H9 (cell line): ENCODE measurements around the gene WLS. TPM values are rescaled to one million over a fixed set of nuclear protein-coding genes. Genes with fewer than 3 reads are reported as not detected.
A peak's percentile ranks its signal among the peaks of the same experiment; 100 is the strongest.

Source experiments
- DNase-seq: peaks from one replicate; pipeline ENCODE4 v3.0.0-alpha.2; 2017
- H2AFZ ChIP-seq: one replicate; pipeline ENCODE4 v1.6.1; 2013; ENCODE audit warnings: mild to moderate bottlenecking, low read length, control low read depth, moderate library complexity
- H2AK5ac ChIP-seq: 2 replicates; pipeline ENCODE4 v1.6.1; 2013; ENCODE audit warnings: low read length, control low read depth, mixed read lengths; ENCODE audit not compliant: insufficient read length
- H2BK120ac ChIP-seq: one replicate; pipeline ENCODE4 v1.6.1; 2013; ENCODE audit warnings: low read depth, mild to moderate bottlenecking, low read length, control low read depth, inconsistent platforms; ENCODE audit not compliant: poor library complexity, severe bottlenecking
- H2BK12ac ChIP-seq: 2 replicates; pipeline ENCODE4 v1.6.1; 2013; ENCODE audit warnings: low read length, control low read depth, mixed read lengths, low read depth; ENCODE audit not compliant: insufficient read length
- H2BK15ac ChIP-seq: 2 replicates; pipeline ENCODE4 v1.6.1; 2013; ENCODE audit warnings: low read depth, low read length, control low read depth
- H2BK20ac ChIP-seq: one replicate; pipeline ENCODE4 v1.6.1; 2013; ENCODE audit warnings: low read depth, mild to moderate bottlenecking, low read length, control low read depth, inconsistent platforms; ENCODE audit not compliant: poor library complexity, severe bottlenecking
- H2BK5ac ChIP-seq: 2 replicates; pipeline ENCODE4 v1.6.1; 2013; ENCODE audit warnings: low read length, control low read depth, mixed read lengths; ENCODE audit not compliant: insufficient read length
- H3K14ac ChIP-seq: 2 replicates; pipeline ENCODE4 v1.6.1; 2013; ENCODE audit warnings: low read length, control low read depth; ENCODE audit not compliant: insufficient read depth
- H3K18ac ChIP-seq: 2 replicates; pipeline ENCODE4 v1.6.1; 2013; ENCODE audit warnings: low read depth, mild to moderate bottlenecking, mixed read lengths, low read length, control low read depth; ENCODE audit not compliant: insufficient read length
- H3K23ac ChIP-seq: 2 replicates; pipeline ENCODE4 v1.6.1; 2013; ENCODE audit warnings: low read length, control low read depth, mixed read lengths, low read depth; ENCODE audit not compliant: insufficient read length
- H3K23me2 ChIP-seq: 2 replicates; pipeline ENCODE4 v1.6.1; 2013; ENCODE audit warnings: low read depth, mild to moderate bottlenecking, mixed read lengths, low read length, control low read depth; ENCODE audit not compliant: insufficient read length, poor library complexity, severe bottlenecking
- H3K27ac ChIP-seq: 2 replicates; pipeline ENCODE4 v1.5.1; 2013; ENCODE audit warnings: low read length, control low read depth, mixed read lengths, low read depth; ENCODE audit not compliant: insufficient read length
- H3K27me3 ChIP-seq: 2 replicates; pipeline ENCODE4 v1.6.1; 2013; ENCODE audit warnings: low read length, control low read depth, inconsistent platforms; ENCODE audit not compliant: insufficient read depth
- H3K4ac ChIP-seq: 2 replicates; pipeline ENCODE4 v1.6.1; 2013; ENCODE audit warnings: low read depth, mild to moderate bottlenecking, control low read depth, inconsistent platforms, low read length, moderate library complexity
- H3K4me1 ChIP-seq: 2 replicates; pipeline ENCODE4 v1.6.1; 2013; ENCODE audit warnings: low read length, control low read depth, inconsistent platforms; ENCODE audit not compliant: insufficient read depth
- H3K4me2 ChIP-seq: 2 replicates; pipeline ENCODE4 v1.6.1; 2013; ENCODE audit warnings: low read length, control low read depth, mixed read lengths; ENCODE audit not compliant: insufficient read length, insufficient read depth
- H3K56ac ChIP-seq: 2 replicates; pipeline ENCODE4 v1.6.1; 2013; ENCODE audit warnings: low read depth, mild to moderate bottlenecking, mixed read lengths, low read length, control low read depth; ENCODE audit not compliant: insufficient read length
- H3K79me1 ChIP-seq: 2 replicates; pipeline ENCODE4 v1.6.1; 2013; ENCODE audit warnings: low read depth, mild to moderate bottlenecking, moderate library complexity, low read length, control low read depth, inconsistent platforms; ENCODE audit not compliant: insufficient read depth, poor library complexity, severe bottlenecking
- H3K79me2 ChIP-seq: 2 replicates; pipeline ENCODE4 v1.6.1; 2013; ENCODE audit warnings: low read length, control low read depth, inconsistent platforms; ENCODE audit not compliant: insufficient read depth
- H3K9ac ChIP-seq: 2 replicates; pipeline ENCODE4 v1.6.1; 2013; ENCODE audit warnings: low read length, control low read depth, mixed read lengths; ENCODE audit not compliant: insufficient read length; ENCODE audit errors: extremely low read depth
- H3K9me3 ChIP-seq: one replicate; pipeline ENCODE4 v1.6.1; 2013; ENCODE audit warnings: low read depth, low read length, inconsistent platforms; ENCODE audit not compliant: control insufficient read depth
- H3T11ph ChIP-seq: one replicate; pipeline ENCODE4 v1.6.1; 2013; ENCODE audit warnings: mild to moderate bottlenecking, low read length, control low read depth, inconsistent platforms
- H4K20me1 ChIP-seq: one replicate; pipeline ENCODE4 v1.6.1; 2013; ENCODE audit not compliant: control insufficient read depth, insufficient read length, insufficient read depth
- H4K5ac ChIP-seq: 2 replicates; pipeline ENCODE4 v1.6.1; 2013; ENCODE audit warnings: low read depth, mild to moderate bottlenecking, mixed read lengths, low read length, control low read depth; ENCODE audit not compliant: insufficient read length
- H4K8ac ChIP-seq: replicated peaks from 2 replicates; pipeline ENCODE4 v1.6.1; 2013; ENCODE audit warnings: low read length, control low read depth, mixed read lengths, low read depth; ENCODE audit not compliant: insufficient read length
- H4K91ac ChIP-seq: 2 replicates; pipeline ENCODE4 v1.6.1; 2013; ENCODE audit warnings: low read depth, mild to moderate bottlenecking, moderate library complexity, mixed read lengths, low read length, control low read depth; ENCODE audit not compliant: insufficient read length
- H3K27ac Mint-ChIP-seq, 3 experiments: 2 replicates in 2 of 3; 3 replicates in 1 of 3; pipeline ENCODE4 v1.8.0; 2020 to 2021; ENCODE audit warnings: mixed read lengths in 3 of 3, mild to moderate bottlenecking in 1 of 3, moderate library complexity in 1 of 3
- H3K27me3 Mint-ChIP-seq: 2 replicates; pipeline ENCODE4 v1.8.0; 2021; ENCODE audit warnings: low read depth, mild to moderate bottlenecking, moderate library complexity, mixed read lengths
- H3K36me3 Mint-ChIP-seq, 3 experiments: 2 replicates in 2 of 3; 3 replicates in 1 of 3; pipeline ENCODE4 v1.8.0; 2020 to 2021; ENCODE audit warnings: low read depth in 3 of 3, mixed read lengths in 3 of 3; ENCODE audit not compliant: insufficient read depth in 1 of 3
- H3K4me1 Mint-ChIP-seq, 2 experiments: 2 replicates each; pipeline ENCODE4 v1.8.0; 2020; ENCODE audit warnings: mixed read lengths in 2 of 2
- H3K4me3 Mint-ChIP-seq, 2 experiments: 2 replicates in 1 of 2; 3 replicates in 1 of 2; pipeline ENCODE4 v1.8.0; 2020 to 2021; ENCODE audit warnings: mild to moderate bottlenecking in 2 of 2, mixed read lengths in 2 of 2, moderate library complexity in 1 of 2
- H3K9me3 Mint-ChIP-seq, 2 experiments: 2 replicates in 1 of 2; 3 replicates in 1 of 2; pipeline ENCODE4 v1.8.0; 2020; ENCODE audit warnings: mild to moderate bottlenecking in 2 of 2, mixed read lengths in 2 of 2, moderate library complexity in 1 of 2
- WGBS: extraction: QIAGEN DNeasy Blood & Tissue Kit; methylation state at CpG from one replicate; pipeline ENCODE4 v1.1.7; 2013; ENCODE audit warnings: missing lambda C conversion rate, low lambda C conversion rate, mixed read lengths; ENCODE audit not compliant: insufficient read length; ENCODE audit errors: extremely low coverage; 5-methylcytosine and 5-hydroxymethylcytosine counted together
- total RNA-seq: library from RNA; stranded (reverse); gene quantifications from 2 replicates; pipeline ENCODE4 v1.2.1, GENCODE V29; 2021
- TF ChIP-seq, protein P1 (sequence below): fragments of 200-600 bp; sonication (generic); conservative IDR thresholded peaks from 3 replicates; pipeline ENCODE4 v1.8.0; 2021; ENCODE audit warnings: antibody characterized with exemption, mild to moderate bottlenecking

Gene WLS
- total RNA-seq, 1 experiment from 2014 or later = 0.94 TPM

- Histone ChIP-seq H3K9ac (no peak overlapping the region), H2BK20ac (no peak overlapping the region), H2AFZ (no peak overlapping the region), H3K79me2 (no peaks in the 10 kb centered on the region), H3K18ac (peak overlapping the region; percentile 33), H4K8ac (no peak overlapping the region), H3K23me2 (no peaks in the 10 kb centered on the region), H3K9me3 (no peaks in the 10 kb centered on the region), H3K14ac (no peak overlapping the region), H3K4me1 (no peaks in the 10 kb centered on the region), H3K27ac (no peak overlapping the region), H2AK5ac (no peak overlapping the region), H3K4me2 (no peak overlapping the region), H2BK120ac (no peak overlapping the region), H3K4ac (no peak overlapping the region), H3K23ac (no peak overlapping the region), H4K20me1 (no peaks in the 10 kb centered on the region), H3K27me3 (no peaks in the 10 kb centered on the region), H2BK15ac (no peak overlapping the region), H3T11ph (no peak overlapping the region), H3K79me1 (no peaks in the 10 kb centered on the region), H3K56ac (no peak overlapping the region), H2BK5ac (no peak overlapping the region), H2BK12ac (no peak overlapping the region), H4K91ac (no peak overlapping the region), H4K5ac (no peak overlapping the region)
- WGBS = no CpG with 5 or more reads among the region's 7 CpGs
- H3K4me1 Mint-ChIP-seq = peaks cover 2 to 3% of the 10 kb centered on the region in 2 experiments; a peak in 3 of 4 replicates
- no peak overlapping the region for H3K4me3 Mint-ChIP-seq
- H3K27me3 Mint-ChIP-seq = peaks cover 4% of the 10 kb centered on the region
- H3K36me3 Mint-ChIP-seq = no peaks in the 10 kb centered on the region
- no peaks in the 10 kb centered on the region for H3K9me3 Mint-ChIP-seq
- H3K27ac Mint-ChIP-seq = peak overlapping the region in 1 of 3 experiments; percentile 66; a peak in 1 of 7 replicates
- DNase-seq = peak; percentile 60
- TF ChIP-seq, protein P1, sequence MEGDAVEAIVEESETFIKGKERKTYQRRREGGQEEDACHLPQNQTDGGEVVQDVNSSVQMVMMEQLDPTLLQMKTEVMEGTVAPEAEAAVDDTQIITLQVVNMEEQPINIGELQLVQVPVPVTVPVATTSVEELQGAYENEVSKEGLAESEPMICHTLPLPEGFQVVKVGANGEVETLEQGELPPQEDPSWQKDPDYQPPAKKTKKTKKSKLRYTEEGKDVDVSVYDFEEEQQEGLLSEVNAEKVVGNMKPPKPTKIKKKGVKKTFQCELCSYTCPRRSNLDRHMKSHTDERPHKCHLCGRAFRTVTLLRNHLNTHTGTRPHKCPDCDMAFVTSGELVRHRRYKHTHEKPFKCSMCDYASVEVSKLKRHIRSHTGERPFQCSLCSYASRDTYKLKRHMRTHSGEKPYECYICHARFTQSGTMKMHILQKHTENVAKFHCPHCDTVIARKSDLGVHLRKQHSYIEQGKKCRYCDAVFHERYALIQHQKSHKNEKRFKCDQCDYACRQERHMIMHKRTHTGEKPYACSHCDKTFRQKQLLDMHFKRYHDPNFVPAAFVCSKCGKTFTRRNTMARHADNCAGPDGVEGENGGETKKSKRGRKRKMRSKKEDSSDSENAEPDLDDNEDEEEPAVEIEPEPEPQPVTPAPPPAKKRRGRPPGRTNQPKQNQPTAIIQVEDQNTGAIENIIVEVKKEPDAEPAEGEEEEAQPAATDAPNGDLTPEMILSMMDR = peak; percentile 83
Observed at GRCh38 chr1:68120136-68120791, 112.1 kb downstream of the WLS start.
